ENCODE data around the gene UNC13B.

GRCh38 chr9:35446012-35446411 is 284.2 kb downstream of the UNC13B start:
- no peak for TF ChIP-seq CTCF (IDR thresholded peaks at IDR 0.05 in 2 of 3, conservative IDR thresholded peaks at IDR 0.05 in 1 of 3; ENCODE audit: borderline replicate concordance in 1 of 3, insufficient read depth in 1 of 3, low read depth in 2 of 3, low read length in 2 of 3)
- TF ChIP-seq REST (IDR thresholded peaks at IDR 0.05; ENCODE audit: low read depth) = no peak
- TF ChIP-seq ZBTB33 (IDR thresholded peaks at IDR 0.05; ENCODE audit: extremely low read depth, insufficient replicate concordance, low read length) = no peak
- TF ChIP-seq SRF (IDR thresholded peaks at IDR 0.05; ENCODE audit: low read depth) = no peak
- no peak for TF ChIP-seq EZH2 (IDR thresholded peaks at IDR 0.05)
- TF ChIP-seq JUND (IDR thresholded peaks at IDR 0.05) = no peak
- TF ChIP-seq POLR2A (IDR thresholded peaks at IDR 0.05; ENCODE audit: borderline replicate concordance, extremely low read depth, insufficient read depth, insufficient read length) = no peak
- no peak for TF ChIP-seq SIN3A (IDR thresholded peaks at IDR 0.05; ENCODE audit: low read depth)
- TF ChIP-seq YY1 (IDR thresholded peaks at IDR 0.05; ENCODE audit: extremely low read depth, insufficient replicate concordance, low read depth, low read length) = no peak
- TF ChIP-seq RAD21 (IDR thresholded peaks at IDR 0.05; ENCODE audit: low read depth) = no peak
- TF ChIP-seq ATF3 (IDR thresholded peaks at IDR 0.05) = no peak
- no peak for TF ChIP-seq CEBPB (IDR thresholded peaks at IDR 0.05; ENCODE audit: low read depth)
